Measurements from ENCODE around the gene MXI1.

DNA sequence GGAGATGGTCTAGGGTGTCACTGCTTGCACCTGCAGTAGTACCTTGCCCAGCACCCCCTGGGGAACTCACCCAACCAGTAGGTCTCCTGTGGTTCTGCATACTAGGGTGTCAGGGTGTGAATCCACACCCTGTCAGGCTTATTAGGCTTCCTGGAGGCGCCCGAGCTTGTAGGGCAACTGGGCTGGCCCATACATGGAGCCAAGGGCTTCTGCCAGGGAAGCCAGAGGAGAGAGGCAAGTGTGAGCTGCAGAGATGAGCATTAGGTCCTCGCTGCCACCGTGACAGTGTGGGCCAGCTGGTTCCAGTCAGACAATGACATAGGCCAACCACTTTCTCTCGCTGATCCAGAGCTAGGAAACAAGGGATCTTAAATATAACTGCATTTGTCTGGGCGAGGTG lies 11.2 kb downstream of the MXI1 start:
- TF ChIP-seq CTCF (IDR thresholded peaks at IDR 0.05) (no peak), EZH2 (IDR thresholded peaks at IDR 0.05; ENCODE audit: borderline replicate concordance, insufficient read depth, low read depth, low read length, poor library complexity, severe bottlenecking) (no peak)
